Upper lobe of left lung (tissue), 6 donors: ENCODE results near the gene HLA-DRB1. TPM values are rescaled to one million over a fixed set of nuclear protein-coding genes. Genes with fewer than 3 reads are reported as not detected.

ENCODE experiments used
- ATAC-seq, 2 donors: fragments of 200-7000 bp; cut with Tn5 transposase; one replicate each; pipeline ENCODE4 v1.9.1; 2022; ENCODE audit warnings: mild to moderate bottlenecking in 2 of 2, moderate library complexity in 2 of 2; ENCODE audit not compliant: low FRiP score in 2 of 2
- DNase-seq, 2 donors: peaks; one replicate each; pipeline ENCODE4 v3.0.0-alpha.2; 2019 to 2020
- H3K27ac ChIP-seq, 4 donors: fragments of 200-600 bp; sonication (generic); one replicate each; pipeline ENCODE4 v1.5.1; 2016 to 2019
- H3K27me3 ChIP-seq, 4 donors: fragments of 200-600 bp; sonication (generic); one replicate each; pipeline ENCODE4 v1.5.1; 2017 to 2019
- H3K36me3 ChIP-seq, 4 donors: fragments of 200-600 bp; sonication (generic); one replicate each; pipeline ENCODE4 v1.5.1; 2016 to 2019
- H3K4me1 ChIP-seq, 4 donors: fragments of 200-600 bp; sonication (generic); one replicate each; pipeline ENCODE4 v1.5.1; 2018 to 2019
- H3K4me3 ChIP-seq, 4 donors: fragments of 200-600 bp; sonication (generic); one replicate each; pipeline ENCODE4 v1.5.1; 2017 to 2019; ENCODE audit warnings: mild to moderate bottlenecking in 2 of 4, moderate library complexity in 1 of 4
- H3K9me3 ChIP-seq, 4 donors: fragments of 200-600 bp; sonication (generic); one replicate each; pipeline ENCODE4 v1.5.1; 2018 to 2019
- EP300 ChIP-seq, 4 donors: sonication (generic); formaldehyde crosslinking; IDR thresholded peaks; one replicate each; pipeline ENCODE4 v1.5.1; 2017; ENCODE audit warnings: antibody characterized with exemption in 4 of 4, control low read depth in 2 of 4
- POLR2A ChIP-seq, 4 donors: fragments of 450-650 bp; IDR thresholded peaks; one replicate each; pipeline ENCODE4 v1.5.1; 2016 to 2017; ENCODE audit warnings: antibody characterized with exemption in 4 of 4, mild to moderate bottlenecking in 2 of 4
- POLR2AphosphoS5 ChIP-seq, 2 donors: sonication (generic); formaldehyde crosslinking; IDR thresholded peaks; one replicate each; pipeline ENCODE4 v1.5.1; 2017; ENCODE audit warnings: antibody characterized with exemption in 2 of 2
- WGBS, 2 donors: methylation state at CpG; one replicate each; pipeline ENCODE4 v1.1.5; 2017 to 2018; 5-methylcytosine and 5-hydroxymethylcytosine counted together
- total RNA-seq, 6 donors: library from RNA; depleted of rRNA in 4 of 6; stranded (reverse); fragments of >200 nt in 4 of 6; gene quantifications; one replicate each; pipeline versions ENCODE4 v1.1.0 to v1.2.1, GENCODE V29; 2016 to 2021
- TF ChIP-seq, protein P1 (sequence below), 6 experiments: fragments of 450-650 bp in 4 of 6; fragments of 200-600 bp in 2 of 6; sonication (generic) in 2 of 6; IDR thresholded peaks; one replicate each; pipeline ENCODE4 v1.5.1; 2016 to 2019; ENCODE audit warnings: antibody characterized with exemption in 6 of 6
- donor health status: DM: no; HTN: no; CAD: no; lungs with moderate emphysema.
- donor health status: DM: no; HTN: yes; CAD: no; lungs with severe emphysema.

Gene HLA-DRB1
- total RNA-seq, 6 donors from 2014 or later: 133 to 1,304 (median 370) TPM

DNA sequence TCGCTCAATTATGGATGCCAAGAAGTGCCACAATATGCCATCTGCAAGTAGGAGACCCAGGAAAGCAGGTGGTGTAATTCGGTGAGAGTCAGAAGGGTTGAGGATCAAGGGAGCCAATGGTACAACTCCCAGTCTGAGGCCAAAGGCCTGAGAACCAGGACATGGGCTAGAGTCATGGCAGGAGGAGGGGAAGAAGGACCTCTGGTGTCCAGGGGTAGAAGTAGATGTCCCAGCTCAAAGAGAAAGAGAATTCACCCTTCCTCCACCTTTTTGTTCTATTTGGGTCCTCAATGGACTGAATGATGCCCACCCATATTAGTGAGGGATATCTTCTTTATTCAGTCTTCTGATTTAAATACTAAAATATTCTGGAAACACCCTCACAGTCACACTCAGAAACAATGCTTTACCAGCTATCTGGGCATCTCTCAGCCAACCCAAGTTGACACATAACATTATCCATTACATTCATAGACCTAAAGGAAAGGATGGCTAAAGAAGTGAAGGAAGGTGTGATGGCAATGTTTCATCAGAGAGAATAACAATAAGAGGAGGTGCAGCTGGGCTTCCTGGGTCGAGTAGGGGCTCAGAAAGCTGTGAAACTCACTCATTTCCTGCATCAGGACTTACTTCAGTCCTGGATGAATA is 26.4 kb upstream of the HLA-DRB1 start:
- peaks cover 0 to 6% (median 2%) of the 10 kb centered on the region in 4 donors for H3K9me3 ChIP-seq
- no peak overlapping the region for H3K4me3 ChIP-seq
- H3K4me1 ChIP-seq: no peaks in the 10 kb centered on the region
- ATAC-seq (no peak), DNase-seq (no peak)
- WGBS, 2 donors: 49 to 59% methylated on average over 3 of the region's 3 CpGs
- H3K36me3 ChIP-seq: no peaks in the 10 kb centered on the region
- no peak for TF ChIP-seq POLR2AphosphoS5 (IDR thresholded peaks at IDR 0.05)
- TF ChIP-seq EP300 (IDR thresholded peaks at IDR 0.05): no peak
- TF ChIP-seq, protein P1, sequence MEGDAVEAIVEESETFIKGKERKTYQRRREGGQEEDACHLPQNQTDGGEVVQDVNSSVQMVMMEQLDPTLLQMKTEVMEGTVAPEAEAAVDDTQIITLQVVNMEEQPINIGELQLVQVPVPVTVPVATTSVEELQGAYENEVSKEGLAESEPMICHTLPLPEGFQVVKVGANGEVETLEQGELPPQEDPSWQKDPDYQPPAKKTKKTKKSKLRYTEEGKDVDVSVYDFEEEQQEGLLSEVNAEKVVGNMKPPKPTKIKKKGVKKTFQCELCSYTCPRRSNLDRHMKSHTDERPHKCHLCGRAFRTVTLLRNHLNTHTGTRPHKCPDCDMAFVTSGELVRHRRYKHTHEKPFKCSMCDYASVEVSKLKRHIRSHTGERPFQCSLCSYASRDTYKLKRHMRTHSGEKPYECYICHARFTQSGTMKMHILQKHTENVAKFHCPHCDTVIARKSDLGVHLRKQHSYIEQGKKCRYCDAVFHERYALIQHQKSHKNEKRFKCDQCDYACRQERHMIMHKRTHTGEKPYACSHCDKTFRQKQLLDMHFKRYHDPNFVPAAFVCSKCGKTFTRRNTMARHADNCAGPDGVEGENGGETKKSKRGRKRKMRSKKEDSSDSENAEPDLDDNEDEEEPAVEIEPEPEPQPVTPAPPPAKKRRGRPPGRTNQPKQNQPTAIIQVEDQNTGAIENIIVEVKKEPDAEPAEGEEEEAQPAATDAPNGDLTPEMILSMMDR (IDR thresholded peaks at IDR 0.05): no peak
- no peak for TF ChIP-seq POLR2A (IDR thresholded peaks at IDR 0.05)
- H3K27ac ChIP-seq: no peak overlapping the region
- no peaks in the 10 kb centered on the region for H3K27me3 ChIP-seq

DNA sequence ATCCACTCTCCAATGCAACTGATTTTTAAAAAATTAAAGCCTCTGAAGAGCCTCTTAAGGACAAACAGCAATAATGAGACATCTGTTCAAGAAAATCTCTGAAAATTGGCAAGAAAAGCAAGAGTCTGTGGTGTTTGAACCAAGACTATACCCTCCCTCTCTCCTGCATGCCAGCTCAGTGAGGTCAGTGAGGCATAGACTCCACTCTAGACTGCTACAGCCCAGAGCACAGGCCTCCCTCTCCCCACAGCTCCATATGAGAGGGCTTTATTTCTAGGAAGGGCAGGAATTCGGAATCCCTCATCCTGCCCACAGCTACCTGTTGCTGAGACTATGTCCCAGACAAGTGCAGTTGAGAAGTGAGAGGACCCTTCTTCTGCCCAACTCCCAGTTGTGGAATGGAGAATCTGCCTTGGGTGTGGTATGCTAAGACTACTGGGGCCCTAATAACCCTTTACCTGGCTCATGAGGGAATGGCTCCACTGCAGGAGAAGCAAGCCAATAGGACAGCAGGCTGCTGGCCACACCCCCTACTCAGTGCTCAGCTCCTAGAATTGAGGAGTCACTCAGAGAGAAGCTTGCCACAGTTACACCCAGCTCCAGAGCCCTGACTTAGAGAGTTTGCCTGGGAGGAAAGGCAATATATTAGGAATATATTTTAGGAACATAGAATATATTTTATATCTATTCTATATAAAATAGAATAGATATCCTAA is 24.9 kb upstream of the HLA-DRB1 start:
- 0 to 88% methylated on average over 1 of the region's 1 CpG for WGBS, 2 donors
- ATAC-seq (peak in 1 of 2 donors; percentile 39), DNase-seq (no peak)
- H3K36me3 ChIP-seq: no peaks in the 10 kb centered on the region
- H3K27ac ChIP-seq: peak overlapping the region in 1 of 4 donors; percentile 1
- TF ChIP-seq, protein P1 (IDR thresholded peaks at IDR 0.05): no peak
- TF ChIP-seq POLR2A (IDR thresholded peaks at IDR 0.05) (peak in 1 of 4 donors; percentile 17), EP300 (IDR thresholded peaks at IDR 0.05) (no peak), POLR2AphosphoS5 (IDR thresholded peaks at IDR 0.05) (no peak)
- no peak overlapping the region for H3K4me3 ChIP-seq
- H3K4me1 ChIP-seq: peaks cover 0 to 2% (median 0%) of the 10 kb centered on the region in 4 donors
- peaks cover 0 to 6% (median 2%) of the 10 kb centered on the region in 4 donors for H3K9me3 ChIP-seq
- no peaks in the 10 kb centered on the region for H3K27me3 ChIP-seq

DNA sequence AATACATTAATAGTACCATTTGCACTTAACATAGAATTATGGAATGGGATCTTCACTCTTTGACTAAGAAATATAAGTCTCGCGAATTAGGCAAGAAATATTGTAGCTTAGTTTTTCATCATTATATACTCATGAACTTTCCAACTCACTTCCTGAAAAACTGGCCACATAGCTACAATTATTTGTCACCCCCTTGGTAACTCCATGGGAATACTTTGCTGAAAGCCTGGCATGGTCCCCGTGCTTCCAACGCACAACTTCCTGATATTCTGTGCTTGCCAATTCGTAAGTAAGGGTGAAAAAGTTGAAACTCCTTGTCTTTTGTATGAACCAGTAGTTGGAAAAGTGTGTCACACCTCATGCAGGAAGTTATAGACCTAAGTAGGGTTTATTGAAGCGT is 23.8 kb upstream of the HLA-DRB1 start:
- ATAC-seq (no peak), DNase-seq (no peak)
- TF ChIP-seq, protein P1 (IDR thresholded peaks at IDR 0.05): no peak
- TF ChIP-seq POLR2A (IDR thresholded peaks at IDR 0.05) (no peak), EP300 (IDR thresholded peaks at IDR 0.05) (no peak), POLR2AphosphoS5 (IDR thresholded peaks at IDR 0.05) (no peak)
- H3K36me3 ChIP-seq: no peaks in the 10 kb centered on the region
- H3K27ac ChIP-seq: no peak overlapping the region
- peaks cover 0 to 6% (median 2%) of the 10 kb centered on the region in 4 donors for H3K9me3 ChIP-seq
- WGBS, 2 donors: 3 to 53% methylated on average over 6 of the region's 6 CpGs
- H3K4me3 ChIP-seq: no peak overlapping the region
- peaks cover 0 to 5% (median 0%) of the 10 kb centered on the region in 4 donors for H3K4me1 ChIP-seq
- no peaks in the 10 kb centered on the region for H3K27me3 ChIP-seq

DNA sequence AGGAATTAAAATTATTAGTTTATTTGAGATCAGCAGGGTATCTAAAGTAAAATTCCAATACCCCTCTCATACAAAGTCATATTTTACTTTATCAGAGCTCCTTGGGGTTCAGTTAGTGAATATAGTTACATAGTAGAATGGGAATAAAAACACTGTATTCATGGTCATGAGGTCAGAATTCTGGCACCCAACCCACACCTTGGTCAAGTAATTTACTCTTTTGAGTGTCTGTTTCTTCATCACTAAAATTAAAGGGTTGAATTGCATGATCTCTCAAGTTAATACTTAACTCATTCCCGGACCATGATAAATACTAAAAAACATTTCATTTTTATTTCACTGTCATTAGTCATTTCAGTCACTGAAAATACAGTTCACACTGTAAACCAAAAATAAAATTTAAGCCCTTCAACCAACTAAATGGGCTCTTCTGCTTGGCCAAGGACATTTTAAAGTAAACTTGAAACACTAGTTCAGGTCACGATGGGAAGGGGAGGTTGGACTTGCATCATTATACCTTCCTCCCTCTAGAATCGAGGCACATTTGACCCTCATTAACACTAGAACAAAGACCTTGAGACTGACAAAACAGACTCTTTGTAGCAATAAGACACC is 21.1 kb upstream of the HLA-DRB1 start:
- peaks cover 0 to 5% (median 0%) of the 10 kb centered on the region in 4 donors for H3K4me1 ChIP-seq
- 23 to 36% methylated on average over 3 of the region's 3 CpGs for WGBS, 2 donors
- no peaks in the 10 kb centered on the region for H3K36me3 ChIP-seq
- DNase-seq (no peak), ATAC-seq (no peak)
- H3K9me3 ChIP-seq: no peaks in the 10 kb centered on the region
- H3K27ac ChIP-seq: peak overlapping the region; percentile 38 to 80 (median 78)
- H3K4me3 ChIP-seq: no peak overlapping the region
- TF ChIP-seq EP300 (IDR thresholded peaks at IDR 0.05) (peak in 1 of 4 donors; percentile 9), POLR2A (IDR thresholded peaks at IDR 0.05) (no peak), POLR2AphosphoS5 (IDR thresholded peaks at IDR 0.05) (no peak)
- H3K27me3 ChIP-seq: no peaks in the 10 kb centered on the region
